SK-N-SH (cell line): ENCODE measurements around the gene RCAN2. TPM values are rescaled to one million over a fixed set of nuclear protein-coding genes. Genes with fewer than 3 reads are reported as not detected.

ENCODE experiments used
- CTCF ChIA-PET: fragments of 300-600, 350-600 bp; formaldehyde crosslinking; extraction: SDS; loops from one replicate; lab custom pipeline; 2021; lab: Yijun Ruan, JAX
- POLR2A ChIA-PET: fragments of 350-600 bp; sonication (Branson Sonifier 250); formaldehyde crosslinking; extraction: SDS; loops from one replicate; lab custom pipeline; 2020; ENCODE audit warnings: antibody characterized with exemption, inconsistent platforms; lab: Yijun Ruan, JAX
- DNase-seq: peaks from one replicate; pipeline ENCODE4 v3.0.0; 2012
- H2AFZ ChIP-seq: fragments of 200-600 bp; sonication (generic); 2 replicates; pipeline ENCODE4 v1.8.1; 2016; ENCODE audit warnings: antibody characterized with exemption, mild to moderate bottlenecking, low read depth
- H3F3A ChIP-seq: fragments of 200-600 bp; sonication (generic); replicated peaks from 2 replicates; pipeline ENCODE3; 2016; ENCODE audit warnings: antibody characterized with exemption, mild to moderate bottlenecking; ENCODE audit not compliant: insufficient read depth
- H3K27ac ChIP-seq, 2 experiments: fragments of 200-500 bp in 1 of 2; fragments of 200-600 bp in 1 of 2; sonication (Bioruptor generic) in 1 of 2; sonication (generic), shearing (Covaris generic) in 1 of 2; 2 replicates each; pipeline versions ENCODE4 v1.5.1 to v1.6.1; 2014 to 2016; ENCODE audit warnings: low read depth in 2 of 2, inconsistent platforms in 1 of 2, low read length in 1 of 2, mild to moderate bottlenecking in 1 of 2, mixed read lengths in 1 of 2
- H3K27me3 ChIP-seq: fragments of 200-600 bp; sonication (generic), shearing (Covaris generic); 2 replicates; pipeline ENCODE4 v1.6.1; 2016; ENCODE audit warnings: mixed run types; ENCODE audit not compliant: insufficient read depth
- H3K36me3 ChIP-seq, 2 experiments: fragments of 200-500 bp in 1 of 2; fragments of 200-600 bp in 1 of 2; sonication (Bioruptor generic) in 1 of 2; sonication (generic) in 1 of 2; replicated peaks in 1 of 2; 2 replicates each; pipeline versions ENCODE3 to v1.5.1; 2014 to 2016; ENCODE audit warnings: low read length in 1 of 2, mild to moderate bottlenecking in 1 of 2; ENCODE audit not compliant: insufficient read depth in 2 of 2, control insufficient read depth in 1 of 2
- H3K4me1 ChIP-seq, 2 experiments: fragments of 200-500 bp in 1 of 2; fragments of 200-600 bp in 1 of 2; sonication (Bioruptor generic) in 1 of 2; sonication (generic), shearing (Covaris generic) in 1 of 2; 2 replicates each; pipeline versions ENCODE4 v1.5.1 to v1.6.1; 2014 to 2016; ENCODE audit warnings: low read depth in 1 of 2, low read length in 1 of 2, mixed run types in 1 of 2; ENCODE audit not compliant: insufficient read depth in 2 of 2, control insufficient read depth in 1 of 2
- H3K4me2 ChIP-seq: fragments of 200-600 bp; sonication (generic), shearing (Covaris generic); 2 replicates; pipeline ENCODE4 v1.6.1; 2017; ENCODE audit warnings: mixed run types
- H3K4me3 ChIP-seq, 2 experiments: fragments of 200-500 bp in 1 of 2; fragments of 200-600 bp in 1 of 2; sonication (Bioruptor generic) in 1 of 2; sonication (generic), shearing (Covaris generic) in 1 of 2; 2 replicates each; pipeline versions ENCODE4 v1.5.1 to v1.8.1; 2014 to 2016; ENCODE audit warnings: low read depth in 2 of 2, inconsistent platforms in 1 of 2, low read length in 1 of 2, mild to moderate bottlenecking in 1 of 2, mixed read lengths in 1 of 2, moderate library complexity in 1 of 2
- H3K79me2 ChIP-seq: fragments of 200-600 bp; sonication (generic); 2 replicates; pipeline ENCODE4 v1.8.1; 2017; ENCODE audit warnings: mild to moderate bottlenecking; ENCODE audit not compliant: insufficient read depth
- H3K9ac ChIP-seq: fragments of 200-600 bp; sonication (generic); 2 replicates; pipeline ENCODE4 v1.6.1; 2017; ENCODE audit warnings: mixed run types
- H3K9me2 ChIP-seq: fragments of 200-600 bp; sonication (generic); 2 replicates; pipeline ENCODE4 v1.6.1; 2017; ENCODE audit warnings: mixed run types
- H3K9me3 ChIP-seq: fragments of 200-600 bp; sonication (generic); 2 replicates; pipeline ENCODE4 v1.6.1; 2017; ENCODE audit warnings: mixed run types, mild to moderate bottlenecking, moderate library complexity
- H4K20me1 ChIP-seq: fragments of 200-600 bp; sonication (generic); 2 replicates; pipeline ENCODE4 v1.6.1; 2017; ENCODE audit warnings: mild to moderate bottlenecking, mixed run types; ENCODE audit not compliant: insufficient read depth
- CHD2 ChIP-seq: fragments of 150-350 bp; IDR thresholded peaks from 2 replicates; pipeline ENCODE4 v1.6.1; 2018; ENCODE audit warnings: low read length; ENCODE audit not compliant: partially characterized antibody
- EP300 ChIP-seq, 2 experiments: IDR thresholded peaks; 2 replicates each; pipeline versions ENCODE4 v1.4.0 to v1.6.1; 2012; ENCODE audit warnings: borderline replicate concordance in 1 of 2, low read depth in 1 of 2, low read length in 1 of 2
- FOSL2 ChIP-seq: IDR thresholded peaks from 2 replicates; pipeline ENCODE4 v1.4.0; 2012; ENCODE audit warnings: low read depth, mild to moderate bottlenecking, moderate library complexity, borderline replicate concordance
- GATA2 ChIP-seq: sonication (generic); formaldehyde crosslinking; IDR thresholded peaks from 2 replicates; pipeline ENCODE4 v1.5.0; 2020; ENCODE audit warnings: mild to moderate bottlenecking, missing genetic modification reagents
- JUND ChIP-seq: IDR thresholded peaks from 2 replicates; pipeline ENCODE4 v1.4.0; 2012
- MXI1 ChIP-seq: IDR thresholded peaks from 2 replicates; pipeline ENCODE4 v1.6.1; 2012; ENCODE audit warnings: mild to moderate bottlenecking, low read depth, low read length, improper control_type of control experiment
- NFIC ChIP-seq: IDR thresholded peaks from 2 replicates; pipeline ENCODE4 v1.4.0; 2012; ENCODE audit warnings: borderline replicate concordance
- POLR2AphosphoS5 ChIP-seq: IDR thresholded peaks from 2 replicates; pipeline ENCODE4 v1.6.1; 2012; ENCODE audit warnings: low read depth, low read length
- RCOR1 ChIP-seq: fragments of 150-350 bp; IDR thresholded peaks from 2 replicates; pipeline ENCODE4 v1.6.1; 2017; ENCODE audit warnings: antibody characterized with exemption, low read length
- RFX5 ChIP-seq: IDR thresholded peaks from 2 replicates; pipeline ENCODE4 v1.6.1; 2012; ENCODE audit warnings: mild to moderate bottlenecking, improper control_type of control experiment, low read length
- RXRA ChIP-seq: IDR thresholded peaks from 2 replicates; pipeline ENCODE4 v1.4.0; 2012; ENCODE audit warnings: low read depth, mild to moderate bottlenecking, borderline replicate concordance
- SMC3 ChIP-seq: IDR thresholded peaks from 2 replicates; pipeline ENCODE4 v1.6.1; 2012; ENCODE audit warnings: low read depth, low read length, improper control_type of control experiment
- WGBS: methylation state at CpG from one replicate; pipeline ENCODE4 v1.1.6; 2017; ENCODE audit warnings: low lambda C conversion rate; 5-methylcytosine and 5-hydroxymethylcytosine counted together
- polyA plus RNA-seq, 3 experiments: library from polyadenylated mRNA; depleted of rRNA; stranded (reverse); fragments of >200 nt; gene quantifications; 2 replicates each; pipeline ENCODE4 v1.2.3, GENCODE V29; 2012
- TF ChIP-seq, protein P1 (sequence below): fragments of 200-600 bp; sonication (generic); IDR thresholded peaks from 2 replicates; pipeline ENCODE4 v1.6.1; 2017; ENCODE audit warnings: antibody characterized with exemption, mild to moderate bottlenecking, moderate library complexity
- TF ChIP-seq, protein P2 (sequence below): IDR thresholded peaks from 2 replicates; pipeline ENCODE4 v1.6.1; 2012; ENCODE audit warnings: mild to moderate bottlenecking, low read depth, low read length, moderate library complexity
- TF ChIP-seq, protein P3 (sequence below): IDR thresholded peaks from 2 replicates; pipeline ENCODE4 v1.4.0; 2012; ENCODE audit warnings: low read depth
- TF ChIP-seq, protein P4 (sequence below): fragments of 150-350 bp; IDR thresholded peaks from 2 replicates; pipeline ENCODE4 v1.6.1; 2016; ENCODE audit warnings: mild to moderate bottlenecking, low read depth, low read length

RCAN2 gene
- polyA plus RNA-seq, 1 of the 3 experiments (the other 2 are of a cell fraction): not detected

DNA sequence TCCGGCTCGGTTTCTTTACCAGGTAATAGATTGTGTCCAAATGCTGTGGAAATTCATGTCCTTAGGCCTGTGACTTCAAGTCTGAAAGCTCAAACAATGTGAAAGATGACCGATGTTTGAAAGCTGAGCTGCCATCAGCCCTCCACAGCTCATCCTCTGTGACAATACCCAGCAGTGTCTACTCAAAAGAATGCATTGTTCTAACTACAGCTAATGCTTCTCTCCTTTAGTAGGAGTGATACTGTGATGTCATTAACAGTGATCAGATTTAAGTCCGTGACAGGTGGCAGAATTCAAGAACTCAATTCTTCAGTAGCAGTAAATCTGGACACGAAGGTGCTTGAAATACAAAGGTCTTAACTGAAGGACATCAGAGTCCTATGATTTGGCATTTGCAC is 97.3 kb downstream of the RCAN2 start:
- ChIA-PET CTCF (no interaction called here), POLR2A (no interaction called here)
- H3K4me1 ChIP-seq: no peaks in the 10 kb centered on the region
- no peaks in the 10 kb centered on the region for H3F3A ChIP-seq
- H3K36me3 ChIP-seq: no peaks in the 10 kb centered on the region
- under 1% methylated on average over 5 of the region's 5 CpGs for WGBS
- H3K27me3 ChIP-seq: no peaks in the 10 kb centered on the region; the same call in 1 of the 2 replicates
- H3K27ac ChIP-seq: no peak overlapping the region
- no peaks in the 10 kb centered on the region for H3K9me2 ChIP-seq
- H3K9me3 ChIP-seq: no peaks in the 10 kb centered on the region
- no peak overlapping the region for H3K4me2 ChIP-seq
- no peaks in the 10 kb centered on the region for H4K20me1 ChIP-seq
- no peak overlapping the region for H3K4me3 ChIP-seq
- no peak overlapping the region for H3K9ac ChIP-seq
- no peak overlapping the region for H2AFZ ChIP-seq
- DNase-seq: no peak
- no peaks in the 10 kb centered on the region for H3K79me2 ChIP-seq
- no peak for TF ChIP-seq JUND
- TF ChIP-seq RCOR1: no peak
- no peak for TF ChIP-seq NFIC
- TF ChIP-seq RFX5: no peak
- TF ChIP-seq SMC3: no peak
- TF ChIP-seq, protein P1, sequence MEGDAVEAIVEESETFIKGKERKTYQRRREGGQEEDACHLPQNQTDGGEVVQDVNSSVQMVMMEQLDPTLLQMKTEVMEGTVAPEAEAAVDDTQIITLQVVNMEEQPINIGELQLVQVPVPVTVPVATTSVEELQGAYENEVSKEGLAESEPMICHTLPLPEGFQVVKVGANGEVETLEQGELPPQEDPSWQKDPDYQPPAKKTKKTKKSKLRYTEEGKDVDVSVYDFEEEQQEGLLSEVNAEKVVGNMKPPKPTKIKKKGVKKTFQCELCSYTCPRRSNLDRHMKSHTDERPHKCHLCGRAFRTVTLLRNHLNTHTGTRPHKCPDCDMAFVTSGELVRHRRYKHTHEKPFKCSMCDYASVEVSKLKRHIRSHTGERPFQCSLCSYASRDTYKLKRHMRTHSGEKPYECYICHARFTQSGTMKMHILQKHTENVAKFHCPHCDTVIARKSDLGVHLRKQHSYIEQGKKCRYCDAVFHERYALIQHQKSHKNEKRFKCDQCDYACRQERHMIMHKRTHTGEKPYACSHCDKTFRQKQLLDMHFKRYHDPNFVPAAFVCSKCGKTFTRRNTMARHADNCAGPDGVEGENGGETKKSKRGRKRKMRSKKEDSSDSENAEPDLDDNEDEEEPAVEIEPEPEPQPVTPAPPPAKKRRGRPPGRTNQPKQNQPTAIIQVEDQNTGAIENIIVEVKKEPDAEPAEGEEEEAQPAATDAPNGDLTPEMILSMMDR: no peak
- TF ChIP-seq, protein P2, sequence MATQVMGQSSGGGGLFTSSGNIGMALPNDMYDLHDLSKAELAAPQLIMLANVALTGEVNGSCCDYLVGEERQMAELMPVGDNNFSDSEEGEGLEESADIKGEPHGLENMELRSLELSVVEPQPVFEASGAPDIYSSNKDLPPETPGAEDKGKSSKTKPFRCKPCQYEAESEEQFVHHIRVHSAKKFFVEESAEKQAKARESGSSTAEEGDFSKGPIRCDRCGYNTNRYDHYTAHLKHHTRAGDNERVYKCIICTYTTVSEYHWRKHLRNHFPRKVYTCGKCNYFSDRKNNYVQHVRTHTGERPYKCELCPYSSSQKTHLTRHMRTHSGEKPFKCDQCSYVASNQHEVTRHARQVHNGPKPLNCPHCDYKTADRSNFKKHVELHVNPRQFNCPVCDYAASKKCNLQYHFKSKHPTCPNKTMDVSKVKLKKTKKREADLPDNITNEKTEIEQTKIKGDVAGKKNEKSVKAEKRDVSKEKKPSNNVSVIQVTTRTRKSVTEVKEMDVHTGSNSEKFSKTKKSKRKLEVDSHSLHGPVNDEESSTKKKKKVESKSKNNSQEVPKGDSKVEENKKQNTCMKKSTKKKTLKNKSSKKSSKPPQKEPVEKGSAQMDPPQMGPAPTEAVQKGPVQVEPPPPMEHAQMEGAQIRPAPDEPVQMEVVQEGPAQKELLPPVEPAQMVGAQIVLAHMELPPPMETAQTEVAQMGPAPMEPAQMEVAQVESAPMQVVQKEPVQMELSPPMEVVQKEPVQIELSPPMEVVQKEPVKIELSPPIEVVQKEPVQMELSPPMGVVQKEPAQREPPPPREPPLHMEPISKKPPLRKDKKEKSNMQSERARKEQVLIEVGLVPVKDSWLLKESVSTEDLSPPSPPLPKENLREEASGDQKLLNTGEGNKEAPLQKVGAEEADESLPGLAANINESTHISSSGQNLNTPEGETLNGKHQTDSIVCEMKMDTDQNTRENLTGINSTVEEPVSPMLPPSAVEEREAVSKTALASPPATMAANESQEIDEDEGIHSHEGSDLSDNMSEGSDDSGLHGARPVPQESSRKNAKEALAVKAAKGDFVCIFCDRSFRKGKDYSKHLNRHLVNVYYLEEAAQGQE: no peak
- TF ChIP-seq RXRA: no peak
- no peak for TF ChIP-seq EP300 (IDR thresholded peaks at IDR 0.05; ENCODE audit: borderline replicate concordance in 1 of 2, low read depth in 1 of 2, low read length in 1 of 2)
- TF ChIP-seq FOSL2: no peak
- no peak for TF ChIP-seq MXI1
- TF ChIP-seq GATA2 (CRISPR knock-in tag): no peak
- no peak for TF ChIP-seq CHD2
- TF ChIP-seq, protein P3, sequence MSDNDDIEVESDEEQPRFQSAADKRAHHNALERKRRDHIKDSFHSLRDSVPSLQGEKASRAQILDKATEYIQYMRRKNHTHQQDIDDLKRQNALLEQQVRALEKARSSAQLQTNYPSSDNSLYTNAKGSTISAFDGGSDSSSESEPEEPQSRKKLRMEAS: no peak
- TF ChIP-seq, protein P4, sequence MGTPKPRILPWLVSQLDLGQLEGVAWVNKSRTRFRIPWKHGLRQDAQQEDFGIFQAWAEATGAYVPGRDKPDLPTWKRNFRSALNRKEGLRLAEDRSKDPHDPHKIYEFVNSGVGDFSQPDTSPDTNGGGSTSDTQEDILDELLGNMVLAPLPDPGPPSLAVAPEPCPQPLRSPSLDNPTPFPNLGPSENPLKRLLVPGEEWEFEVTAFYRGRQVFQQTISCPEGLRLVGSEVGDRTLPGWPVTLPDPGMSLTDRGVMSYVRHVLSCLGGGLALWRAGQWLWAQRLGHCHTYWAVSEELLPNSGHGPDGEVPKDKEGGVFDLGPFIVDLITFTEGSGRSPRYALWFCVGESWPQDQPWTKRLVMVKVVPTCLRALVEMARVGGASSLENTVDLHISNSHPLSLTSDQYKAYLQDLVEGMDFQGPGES: no peak
- no peak for TF ChIP-seq POLR2AphosphoS5
